CD14-positive monocyte (primary cell): ENCODE measurements around the gene FLOT2. TPM values are rescaled to one million over a fixed set of nuclear protein-coding genes. Genes with fewer than 3 reads are reported as not detected.
A peak's percentile ranks its signal among the peaks of the same experiment; 100 is the strongest.
"Not testable (repeated sequence)": the region's sequence is repeated elsewhere in the genome, so short reads cannot be mapped to it uniquely, and the experiment has no call there.

ENCODE experiments used
- DNase-seq, 3 donors: peaks; one replicate each; pipeline ENCODE4 v3.0.0-alpha.2; 2011 to 2022
- H2AFZ ChIP-seq: 2 replicates; pipeline ENCODE4 v1.6.0; 2012; ENCODE audit warnings: mild to moderate bottlenecking, low read depth, low read length, inconsistent platforms; ENCODE audit not compliant: insufficient read depth, poor library complexity, severe bottlenecking
- H3K27ac ChIP-seq, 2 donors: 1 replicate in 1 of 2; 2 replicates in 1 of 2; pipeline ENCODE4 v1.5.1; 2012 to 2013; ENCODE audit warnings: low read length in 2 of 2, control low read depth in 1 of 2, inconsistent platforms in 1 of 2, low read depth in 1 of 2, mild to moderate bottlenecking in 1 of 2
- H3K27me3 ChIP-seq, 2 donors: one replicate each; pipeline versions ENCODE4 v1.6.0 to v1.6.1; 2011 to 2013; ENCODE audit warnings: low read length in 2 of 2; ENCODE audit not compliant: control insufficient read depth in 2 of 2, insufficient read depth in 2 of 2
- H3K36me3 ChIP-seq, 2 donors: replicated peaks in 1 of 2; 1 replicate in 1 of 2; 2 replicates in 1 of 2; pipeline versions ENCODE4 v1.5.1 to v1.6.1; 2012 to 2013; ENCODE audit warnings: low read length in 2 of 2, control low read depth in 1 of 2, inconsistent platforms in 1 of 2, mild to moderate bottlenecking in 1 of 2; ENCODE audit not compliant: insufficient read depth in 2 of 2, control insufficient read depth in 1 of 2
- H3K4me1 ChIP-seq, 2 donors: 1 replicate in 1 of 2; 2 replicates in 1 of 2; pipeline versions ENCODE4 v1.5.1 to v1.6.1; 2012 to 2013; ENCODE audit warnings: low read length in 2 of 2, control low read depth in 1 of 2, inconsistent platforms in 1 of 2, mild to moderate bottlenecking in 1 of 2, moderate library complexity in 1 of 2; ENCODE audit not compliant: insufficient read depth in 2 of 2, control insufficient read depth in 1 of 2
- H3K4me2 ChIP-seq: replicated peaks from 2 replicates; pipeline ENCODE3; 2012; ENCODE audit warnings: low read length, moderate library complexity, mild to moderate bottlenecking; ENCODE audit not compliant: poor library complexity, severe bottlenecking; ENCODE audit errors: extremely low read depth
- H3K4me3 ChIP-seq, 3 experiments: fragments of 200-600 bp in 1 of 3; sonication (generic) in 1 of 3; replicated peaks in 1 of 3; 1 replicate in 2 of 3; 2 replicates in 1 of 3; pipeline ENCODE4 v1.5.1; 2011 to 2013; ENCODE audit warnings: low read length in 3 of 3, mild to moderate bottlenecking in 3 of 3, control low read depth in 2 of 3, low read depth in 2 of 3, inconsistent platforms in 1 of 3, moderate library complexity in 1 of 3
- H3K79me2 ChIP-seq: 2 replicates; pipeline ENCODE4 v1.6.0; 2012; ENCODE audit warnings: mild to moderate bottlenecking, control low read depth, inconsistent platforms, low read length, moderate library complexity; ENCODE audit not compliant: insufficient read depth
- H3K9ac ChIP-seq: 2 replicates; pipeline ENCODE4 v1.6.0; 2017; ENCODE audit warnings: low read length, mild to moderate bottlenecking; ENCODE audit not compliant: insufficient read depth, poor library complexity, severe bottlenecking
- H3K9me3 ChIP-seq, 2 donors: replicated peaks in 1 of 2; 1 replicate in 1 of 2; 2 replicates in 1 of 2; pipeline versions ENCODE4 v1.5.1 to v1.6.1; 2012 to 2013; ENCODE audit warnings: low read length in 2 of 2, control low read depth in 1 of 2; ENCODE audit not compliant: control insufficient read depth in 1 of 2, insufficient read depth in 1 of 2
- H4K20me1 ChIP-seq: 2 replicates; pipeline ENCODE4 v1.6.0; 2012; ENCODE audit warnings: mild to moderate bottlenecking, low read length, control low read depth, moderate library complexity; ENCODE audit not compliant: insufficient read depth
- H3K27ac Mint-ChIP-seq, 7 donors: one replicate each; pipeline ENCODE4 v1.8.0; 2020; ENCODE audit warnings: mild to moderate bottlenecking in 7 of 7, mixed read lengths in 7 of 7, moderate library complexity in 6 of 7, inconsistent platforms in 2 of 7
- H3K27me3 Mint-ChIP-seq, 3 donors: one replicate each; pipeline ENCODE4 v1.8.0; 2021 to 2022; ENCODE audit warnings: low read depth in 3 of 3, mild to moderate bottlenecking in 3 of 3, mixed read lengths in 3 of 3, moderate library complexity in 3 of 3, inconsistent platforms in 1 of 3
- H3K36me3 Mint-ChIP-seq, 2 donors: one replicate each; pipeline ENCODE4 v1.8.0; 2020; ENCODE audit warnings: mixed read lengths in 2 of 2, inconsistent platforms in 1 of 2, mild to moderate bottlenecking in 1 of 2
- H3K4me1 Mint-ChIP-seq: one replicate; pipeline ENCODE4 v1.8.0; 2020; ENCODE audit warnings: mild to moderate bottlenecking, mixed read lengths
- H3K4me3 Mint-ChIP-seq, 2 donors: one replicate each; pipeline ENCODE4 v1.8.0; 2020; ENCODE audit warnings: mild to moderate bottlenecking in 2 of 2, mixed read lengths in 2 of 2, moderate library complexity in 1 of 2
- H3K9me3 Mint-ChIP-seq, 7 donors: one replicate each; pipeline ENCODE4 v1.8.0; 2020 to 2022; ENCODE audit warnings: mixed read lengths in 7 of 7, mild to moderate bottlenecking in 6 of 7, moderate library complexity in 6 of 7, inconsistent platforms in 2 of 7
- WGBS: methylation state at CpG from one replicate; pipeline ENCODE4 v1.1.5; 2013; ENCODE audit warnings: missing lambda C conversion rate; ENCODE audit not compliant: insufficient coverage; 5-methylcytosine and 5-hydroxymethylcytosine counted together
- intact Hi-C, 2 donors: fragments of 100-400 bp; cut with micrococcal nuclease; formaldehyde crosslinking; loops; one replicate each; pipeline versions ENCODE4 v1.15.0 to v1.15.1; 2023
- polyA plus RNA-seq, 3 donors: library from polyadenylated mRNA; depleted of rRNA in 1 of 3; unstranded in 2 of 3; stranded (reverse) in 1 of 3; fragments of 300-500 nt in 2 of 3; fragments of >200 nt in 1 of 3; fragmentation: Illumina TruSeq in 2 of 3; gene quantifications; 1 replicate in 2 of 3; 2 replicates in 1 of 3; pipeline ENCODE4 v1.2.3, GENCODE V29; 2012 to 2021
- TF ChIP-seq, protein P1 (sequence below): fragments of 200-600 bp; IDR thresholded peaks from one replicate; pipeline ENCODE4 v1.8.0; 2022; ENCODE audit warnings: antibody characterized with exemption, mild to moderate bottlenecking

Gene FLOT2
- polyA plus RNA-seq, 3 donors = 138 to 271 (median 244) TPM

- peak overlapping the region in 1 of 3 experiments; percentile 14 for H3K4me3 ChIP-seq
- Mint-ChIP-seq H3K4me3 (no peak overlapping the region), H3K36me3 (peaks cover 42 to 62% of the 10 kb centered on the region in 2 donors), H3K27me3 (no peaks in the 10 kb centered on the region), H3K9me3 (no peaks in the 10 kb centered on the region), H3K27ac (peak overlapping the region; percentile 73 to 89 (median 88)), H3K4me1 (peaks cover 44% of the 10 kb centered on the region)
- WGBS = 57% methylated on average over 3 of the region's 5 CpGs
- peak overlapping the region; percentile 34 for H3K4me2 ChIP-seq
- peak; percentile 55 to 74 (median 68) for DNase-seq
- TF ChIP-seq, protein P1, sequence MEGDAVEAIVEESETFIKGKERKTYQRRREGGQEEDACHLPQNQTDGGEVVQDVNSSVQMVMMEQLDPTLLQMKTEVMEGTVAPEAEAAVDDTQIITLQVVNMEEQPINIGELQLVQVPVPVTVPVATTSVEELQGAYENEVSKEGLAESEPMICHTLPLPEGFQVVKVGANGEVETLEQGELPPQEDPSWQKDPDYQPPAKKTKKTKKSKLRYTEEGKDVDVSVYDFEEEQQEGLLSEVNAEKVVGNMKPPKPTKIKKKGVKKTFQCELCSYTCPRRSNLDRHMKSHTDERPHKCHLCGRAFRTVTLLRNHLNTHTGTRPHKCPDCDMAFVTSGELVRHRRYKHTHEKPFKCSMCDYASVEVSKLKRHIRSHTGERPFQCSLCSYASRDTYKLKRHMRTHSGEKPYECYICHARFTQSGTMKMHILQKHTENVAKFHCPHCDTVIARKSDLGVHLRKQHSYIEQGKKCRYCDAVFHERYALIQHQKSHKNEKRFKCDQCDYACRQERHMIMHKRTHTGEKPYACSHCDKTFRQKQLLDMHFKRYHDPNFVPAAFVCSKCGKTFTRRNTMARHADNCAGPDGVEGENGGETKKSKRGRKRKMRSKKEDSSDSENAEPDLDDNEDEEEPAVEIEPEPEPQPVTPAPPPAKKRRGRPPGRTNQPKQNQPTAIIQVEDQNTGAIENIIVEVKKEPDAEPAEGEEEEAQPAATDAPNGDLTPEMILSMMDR = no peak
- peaks cover 11 to 73% of the 10 kb centered on the region in 2 donors for H3K36me3 ChIP-seq
- H3K4me1 ChIP-seq = peaks cover 19 to 26% of the 10 kb centered on the region in 2 donors
- no peaks in the 10 kb centered on the region for H3K9me3 ChIP-seq
- H3K9ac ChIP-seq = no peak overlapping the region
- no peak overlapping the region for H2AFZ ChIP-seq
- H4K20me1 ChIP-seq = peaks cover 100% of the 10 kb centered on the region
- H3K79me2 ChIP-seq = peaks cover 98% of the 10 kb centered on the region
- H3K27me3 ChIP-seq = no peaks in the 10 kb centered on the region
- intact Hi-C loops = no loop called here
- H3K27ac ChIP-seq = peak overlapping the region; percentile 11 to 73
Measured at GRCh38 chr17:28937044-28937729, 39.7 kb upstream of the FLOT2 start.

GRCh38 chr17:28935744-28936460 is 38.4 kb upstream of the FLOT2 start:
- Histone ChIP-seq H3K27me3 (no peaks in the 10 kb centered on the region), H3K27ac (peak overlapping the region in 1 of 2 donors; percentile 73), H3K4me1 (peaks cover 19 to 26% of the 10 kb centered on the region in 2 donors), H4K20me1 (peaks cover 94% of the 10 kb centered on the region), H3K36me3 (peaks cover 6 to 71% of the 10 kb centered on the region in 2 donors), H2AFZ (no peak overlapping the region), H3K79me2 (peaks cover 98% of the 10 kb centered on the region), H3K9ac (no peak overlapping the region), H3K4me3 (no peak overlapping the region), H3K4me2 (no peak overlapping the region), H3K9me3 (no peaks in the 10 kb centered on the region)
- TF ChIP-seq, protein P1 = no peak
- DNase-seq = no peak
- Mint-ChIP-seq H3K4me1 (peaks cover 42% of the 10 kb centered on the region), H3K4me3 (no peak overlapping the region), H3K9me3 (no peaks in the 10 kb centered on the region), H3K27ac (peak overlapping the region in 6 of 7 donors; percentile 16 to 88 (median 64)), H3K36me3 (peaks cover 33 to 56% of the 10 kb centered on the region in 2 donors), H3K27me3 (no peaks in the 10 kb centered on the region)
- intact Hi-C loops = no loop called here
- 92% methylated on average over 2 of the region's 8 CpGs for WGBS

DNA sequence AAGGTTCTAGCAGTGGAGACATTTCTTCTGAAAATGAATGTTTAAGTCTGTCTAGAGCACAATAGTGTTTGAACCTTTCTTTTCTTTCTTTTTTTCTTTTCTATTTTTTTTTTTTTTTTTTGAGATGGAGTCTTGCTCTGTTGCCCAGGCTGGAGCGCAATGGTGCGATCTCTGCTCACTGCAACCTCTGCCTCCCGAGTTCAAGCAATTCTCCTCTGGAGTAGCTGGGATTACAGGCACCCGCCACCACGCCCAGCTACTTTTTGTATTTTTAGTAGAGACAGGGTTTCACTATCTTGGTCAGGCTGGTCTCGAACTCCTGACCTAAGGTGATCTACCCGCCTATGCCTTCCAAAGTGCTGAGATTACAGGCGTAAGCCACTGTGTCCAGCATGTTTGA is 37.0 kb upstream of the FLOT2 start:
- peaks cover 35% of the 10 kb centered on the region for H3K4me1 Mint-ChIP-seq
- H3K4me2 ChIP-seq = not testable (repeated sequence)
- WGBS = 100% methylated on average over 6 of the region's 8 CpGs

More for the DNA sequence above, 37.0 kb upstream of the FLOT2 start:
- Histone ChIP-seq H3K36me3 (peaks cover 6 to 65% of the 10 kb centered on the region in 2 donors), H4K20me1 (peaks cover 90% of the 10 kb centered on the region), H3K4me1 (peaks cover 19 to 26% of the 10 kb centered on the region in 2 donors), H3K79me2 (peaks cover 98% of the 10 kb centered on the region)
- intact Hi-C loops, H3K4me3 ChIP-seq, H3K9me3 ChIP-seq, H3K9ac ChIP-seq, H2AFZ ChIP-seq, H3K27me3 Mint-ChIP-seq, H3K27me3 ChIP-seq, H3K4me3 Mint-ChIP-seq, H3K27ac ChIP-seq, DNase-seq, H3K9me3 Mint-ChIP-seq: not testable (repeated sequence)
- Mint-ChIP-seq H3K27ac (peak overlapping the region in 1 of 7 donors; percentile 65), H3K36me3 (peaks cover 34 to 52% of the 10 kb centered on the region in 2 donors)
